GM18507 (cell line): Measurements from ENCODE around the gene PPARG.

Experiments
- DNase-seq: peaks from one replicate; pipeline ENCODE4 v3.0.0; 2011; ENCODE audit warnings: low read depth; ENCODE audit not compliant: insufficient read length; ENCODE audit errors: extremely low spot score
- FAIRE-seq: peaks from 2 replicates; lab custom pipeline; 2011; peaks lifted over from hg19 to GRCh38; lab: Jason Lieb, UNC

The PPARG gene

DNA sequence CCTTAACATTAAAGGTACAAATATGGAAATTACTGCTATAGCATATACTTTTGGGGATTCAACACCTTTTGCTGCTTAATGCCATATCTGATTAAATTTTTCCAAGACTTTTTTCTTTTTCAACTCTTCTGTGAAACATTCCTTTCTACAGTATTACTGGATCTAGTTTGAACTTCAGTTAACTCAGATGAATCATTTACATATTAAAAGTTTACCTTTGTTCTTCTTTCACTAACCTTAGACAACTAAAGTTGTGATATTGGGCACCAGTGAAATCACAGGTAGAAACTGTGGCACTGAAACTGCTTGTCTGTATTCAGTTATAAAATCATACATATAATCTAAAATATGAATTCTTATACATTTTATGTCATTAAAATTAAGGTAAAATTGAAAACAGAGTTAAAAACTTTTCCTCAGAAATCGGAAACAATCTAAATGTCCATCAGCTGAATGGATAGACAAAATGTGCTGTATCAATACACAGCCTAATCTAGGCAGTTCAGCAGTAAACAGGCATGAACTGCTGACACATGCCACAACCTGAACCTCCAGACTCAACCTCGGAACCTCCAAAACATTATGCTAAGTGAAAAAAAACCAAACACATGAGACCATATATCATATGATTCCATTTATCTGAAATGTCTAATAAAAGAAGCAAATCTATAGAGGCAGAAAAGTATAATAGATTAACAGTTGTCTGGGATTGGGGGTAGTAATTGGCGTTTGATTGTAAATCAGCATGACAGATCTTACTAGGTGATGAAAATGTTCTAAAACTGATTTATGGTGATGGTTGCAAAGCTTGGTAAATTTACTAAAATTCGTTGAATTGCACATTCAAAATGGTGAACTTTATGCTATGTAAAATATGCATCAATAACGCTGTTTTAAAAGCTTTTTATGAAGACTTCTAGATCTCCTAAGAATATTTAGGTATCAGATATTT, 50.0 kb downstream of the PPARG start:
- no peak for FAIRE-seq
- DNase-seq, result no peak

DNA sequence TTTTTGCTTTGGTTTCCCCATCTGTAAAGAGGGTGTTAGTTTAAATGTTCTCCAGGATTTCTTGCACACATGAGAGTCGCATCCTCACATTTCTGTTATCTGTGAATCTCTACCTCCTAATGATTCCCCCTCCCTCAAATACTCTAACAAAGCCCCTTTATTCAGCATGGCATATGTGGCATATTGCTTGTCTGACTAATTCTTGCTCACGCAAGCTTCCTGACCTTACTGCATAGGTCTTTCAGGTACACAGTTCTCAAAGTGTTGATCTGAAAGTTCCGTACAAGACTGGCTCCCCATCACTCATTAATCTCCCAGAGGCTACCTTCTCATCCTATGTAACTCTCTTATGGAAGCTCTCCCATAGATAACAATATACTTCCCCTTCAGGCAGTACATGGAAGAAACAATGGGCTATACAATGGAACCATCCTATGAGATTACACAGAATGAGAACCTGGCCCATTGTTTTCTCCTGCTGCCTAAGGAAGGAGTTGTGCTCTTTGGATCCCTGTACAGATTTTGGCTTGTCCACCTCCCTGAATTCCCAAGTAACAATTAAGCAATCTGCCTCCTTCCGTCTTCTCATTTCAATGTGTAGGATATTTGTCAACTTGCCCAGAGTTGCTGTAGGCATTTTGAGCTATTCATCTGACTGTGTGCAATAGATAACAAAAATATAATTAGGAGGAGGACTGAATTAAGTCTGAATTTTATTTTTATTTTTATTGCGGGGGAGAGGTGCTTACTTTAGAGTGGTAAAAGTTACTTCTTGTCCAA, 51.0 kb downstream of the PPARG start:
- FAIRE-seq (no peak), DNase-seq (no peak)

DNA sequence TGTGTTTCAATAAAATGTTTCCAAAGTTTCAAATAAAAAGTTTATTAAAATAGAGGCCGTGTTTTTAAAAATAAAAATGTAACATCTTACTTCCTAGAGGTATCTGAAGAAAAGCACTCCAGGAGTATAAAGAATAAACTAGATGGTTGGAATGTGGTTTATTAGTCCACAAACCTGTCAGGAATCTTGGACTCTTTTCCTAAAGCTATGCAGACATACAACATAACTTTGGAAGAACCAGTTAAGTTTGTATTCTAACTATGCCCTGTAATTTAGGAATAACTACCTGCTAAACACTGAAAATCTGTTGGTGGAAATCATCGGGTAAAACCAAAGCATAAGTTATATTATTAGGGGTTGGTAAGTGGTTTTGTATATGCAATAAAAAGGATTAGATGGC, 51.6 kb downstream of the PPARG start:
- no peak for DNase-seq
- FAIRE-seq, result no peak

DNA sequence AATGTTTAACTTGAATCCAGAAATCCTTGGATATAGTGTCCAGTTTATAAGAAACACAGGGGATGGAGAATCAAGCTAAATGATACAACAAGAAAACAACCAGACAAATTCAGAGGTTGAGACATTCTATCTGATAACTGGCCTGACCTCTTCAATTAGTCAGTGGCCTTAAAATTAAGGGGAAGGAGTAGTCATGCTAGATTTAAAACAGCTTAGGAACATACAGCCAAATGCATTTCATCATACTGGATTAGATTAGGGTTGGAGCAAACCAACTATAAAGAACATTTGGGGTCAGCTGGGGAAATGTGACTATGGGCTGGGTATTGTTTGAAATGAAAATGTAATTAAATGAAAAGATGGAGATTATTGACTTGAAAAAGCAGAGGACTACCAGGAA, 53.3 kb downstream of the PPARG start:
- DNase-seq (no peak), FAIRE-seq (no peak)

DNA sequence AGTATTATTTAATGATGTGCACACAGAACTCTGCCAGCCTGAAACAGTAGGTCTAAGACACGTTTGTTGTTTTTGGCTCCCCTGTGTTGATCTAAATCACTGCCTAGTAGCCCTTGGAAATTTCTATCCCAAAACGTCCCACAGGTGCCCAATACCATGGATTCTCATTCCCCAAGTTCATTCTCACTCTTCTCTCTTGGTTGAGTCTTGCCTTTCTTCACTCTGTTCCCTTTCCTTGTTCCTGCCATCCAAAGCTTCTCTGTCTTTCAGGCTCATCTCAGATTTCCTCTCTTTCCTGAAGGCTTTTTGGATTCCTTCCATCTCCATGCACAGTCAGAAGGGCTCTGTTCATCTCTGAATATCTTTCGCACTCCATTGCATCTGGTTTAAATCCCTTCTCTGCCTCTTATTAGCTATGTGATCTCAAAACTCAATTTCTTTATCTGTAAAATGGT, 54.2 kb downstream of the PPARG start:
- no peak for DNase-seq
- FAIRE-seq, result no peak

DNA sequence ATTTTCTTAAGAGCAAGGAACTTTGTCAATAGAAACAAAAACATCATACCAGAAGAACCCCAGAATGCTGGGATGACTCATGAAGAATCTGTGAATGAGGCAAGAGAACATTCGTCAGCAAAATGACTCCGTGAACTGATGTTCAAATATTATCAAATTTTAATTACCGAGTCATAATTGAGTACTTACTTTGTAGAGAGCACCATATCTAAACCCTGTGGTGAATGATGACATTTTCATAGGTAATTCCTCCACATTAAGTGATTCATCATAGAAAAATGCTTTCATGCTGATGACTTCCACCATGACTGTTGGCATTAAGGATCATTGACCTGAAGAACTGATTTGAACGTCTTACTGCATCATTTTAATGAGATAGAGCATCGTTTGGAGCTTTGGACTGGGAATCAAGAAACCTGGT, 56.3 kb downstream of the PPARG start:
- DNase-seq (no peak), FAIRE-seq (no peak)

DNA sequence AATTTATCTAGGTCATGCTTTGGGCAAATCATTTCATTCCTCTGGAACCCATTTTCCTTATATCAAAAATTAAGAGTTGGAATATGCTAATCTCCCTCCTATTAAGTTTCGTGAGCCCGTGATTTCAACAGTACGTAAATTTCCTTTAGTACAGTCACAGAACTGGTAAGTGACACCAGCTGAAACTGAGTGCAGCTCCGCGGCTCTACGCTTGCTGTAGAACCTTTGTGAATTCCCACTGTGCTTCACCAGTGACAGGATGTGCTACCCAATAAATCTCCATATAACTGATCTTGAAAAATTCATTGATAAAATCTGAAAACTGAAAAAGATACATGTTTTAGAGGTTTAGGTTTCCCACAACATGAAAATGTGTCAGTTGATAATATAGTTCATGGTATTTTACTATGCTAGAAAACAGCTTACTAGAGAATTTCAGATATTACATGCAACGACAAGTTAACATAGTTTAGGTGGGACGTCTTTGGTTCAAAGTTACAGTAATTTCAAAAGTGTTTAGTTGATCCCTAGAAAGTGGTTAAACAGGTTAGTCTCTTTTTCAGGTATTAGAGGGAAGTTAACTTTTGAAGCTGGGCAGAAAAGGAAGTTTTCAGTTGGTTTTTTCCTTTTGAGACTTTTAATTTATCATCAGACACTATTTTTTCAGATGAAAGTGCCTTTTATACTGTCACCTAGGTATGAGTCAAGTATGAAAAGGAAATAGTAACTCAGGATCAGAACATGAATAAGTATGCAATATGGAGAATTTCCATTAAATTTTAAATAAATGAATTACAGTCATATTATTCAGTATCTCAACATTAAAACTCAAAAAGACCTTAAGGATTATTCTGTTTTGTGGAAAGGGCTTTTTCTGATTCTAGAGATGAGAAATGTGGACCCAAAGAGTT, 57.0 kb downstream of the PPARG start:
- FAIRE-seq, result no peak

DNA sequence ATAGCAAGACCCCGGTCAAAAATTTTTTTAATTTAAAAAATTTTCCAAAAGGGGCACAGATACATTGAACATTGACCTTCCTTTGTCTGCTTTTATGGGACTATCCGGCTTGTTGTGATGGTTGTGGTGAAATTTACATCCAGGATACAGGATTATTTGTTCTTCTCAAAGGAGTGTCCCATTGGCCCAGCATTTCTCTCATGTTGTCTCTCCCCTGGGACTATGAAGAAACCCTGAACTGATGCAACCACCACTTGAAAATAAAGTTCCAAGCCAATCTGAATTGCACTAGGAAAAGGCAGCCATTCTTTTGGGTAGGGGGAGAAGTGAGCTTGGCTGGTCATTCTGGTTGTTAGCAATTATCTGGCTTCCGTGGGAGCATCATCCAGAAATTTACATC, 58.4 kb downstream of the PPARG start:
- no peak for FAIRE-seq
- no peak for DNase-seq

More for the DNA sequence above, 57.0 kb downstream of the PPARG start:
- DNase-seq, result no peak

DNA sequence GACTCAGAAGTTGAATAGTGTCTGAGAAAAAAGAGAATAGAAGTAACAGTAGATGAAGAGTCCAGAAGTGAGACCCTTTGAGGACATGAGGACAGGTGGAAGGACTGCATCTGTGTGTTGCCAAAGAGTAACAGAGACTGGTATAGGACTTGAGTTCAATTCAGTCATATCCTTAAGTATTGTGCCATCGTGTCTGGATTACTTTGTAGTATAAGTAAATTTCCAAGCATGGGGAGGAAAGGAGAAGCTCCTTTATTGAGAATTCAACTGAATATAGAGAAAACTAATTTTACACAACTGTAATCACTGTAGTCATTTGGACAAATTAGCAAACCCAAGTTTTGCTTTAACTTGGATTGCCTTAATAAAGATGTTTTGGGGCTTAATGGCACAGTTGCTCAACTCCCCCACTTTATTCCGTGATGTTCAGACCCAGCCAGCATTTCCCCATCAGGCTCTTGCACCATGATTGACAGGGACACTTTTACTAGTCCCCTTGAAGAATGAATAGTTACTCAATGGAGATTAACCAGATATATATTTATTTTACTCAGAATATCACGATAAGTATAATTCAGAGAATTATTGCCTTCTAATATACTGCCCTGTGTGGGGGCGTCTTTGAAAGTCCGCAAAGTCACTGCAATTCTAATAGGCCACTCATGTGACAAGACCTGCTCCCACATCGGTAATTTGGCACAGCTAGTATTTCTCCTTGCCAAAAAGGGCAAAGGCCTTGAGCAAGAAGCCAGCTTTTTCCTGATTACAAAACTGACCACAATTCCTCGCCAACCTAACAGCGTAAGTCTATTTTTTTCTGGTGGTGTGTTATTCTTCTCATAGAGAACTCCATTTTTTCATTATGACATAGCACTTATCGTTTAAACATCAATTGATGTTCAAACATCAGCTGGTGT, 61.3 kb downstream of the PPARG start:
- DNase-seq (no peak), FAIRE-seq (no peak)

DNA sequence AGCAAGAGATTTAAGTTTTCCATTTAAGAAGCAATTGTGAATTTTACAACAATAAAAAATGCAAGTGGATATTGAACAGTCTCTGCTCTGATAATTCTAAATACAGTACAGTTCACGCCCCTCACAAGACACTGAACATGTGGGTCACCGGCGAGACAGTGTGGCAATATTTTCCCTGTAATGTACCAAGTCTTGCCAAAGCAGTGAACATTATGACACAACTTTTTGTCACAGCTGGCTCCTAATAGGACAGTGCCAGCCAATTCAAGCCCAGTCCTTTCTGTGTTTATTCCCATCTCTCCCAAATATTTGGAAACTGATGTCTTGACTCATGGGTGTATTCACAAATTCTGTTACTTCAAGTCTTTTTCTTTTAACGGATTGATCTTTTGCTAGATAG, 62.3 kb downstream of the PPARG start:
- FAIRE-seq, result no peak
- DNase-seq, result no peak

DNA sequence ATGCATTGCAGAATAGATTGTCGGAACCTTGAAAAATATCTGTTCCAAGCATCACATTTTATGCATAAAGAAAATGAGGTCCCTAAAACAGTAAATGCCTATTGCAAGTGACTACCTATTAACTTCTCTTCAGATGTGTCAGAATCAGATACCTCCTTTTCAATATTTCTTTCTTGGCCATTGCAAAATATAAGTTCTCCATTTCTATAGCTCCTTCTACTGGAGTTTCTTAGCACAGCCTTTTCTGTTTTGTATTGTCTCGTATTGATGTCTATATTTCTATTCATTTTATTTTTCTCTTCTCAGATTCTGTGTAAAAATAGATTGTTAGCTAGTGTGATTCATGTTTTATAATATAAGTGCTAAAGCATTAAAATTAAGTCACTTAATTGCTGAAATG, 63.4 kb downstream of the PPARG start:
- DNase-seq (no peak), FAIRE-seq (no peak)

DNA sequence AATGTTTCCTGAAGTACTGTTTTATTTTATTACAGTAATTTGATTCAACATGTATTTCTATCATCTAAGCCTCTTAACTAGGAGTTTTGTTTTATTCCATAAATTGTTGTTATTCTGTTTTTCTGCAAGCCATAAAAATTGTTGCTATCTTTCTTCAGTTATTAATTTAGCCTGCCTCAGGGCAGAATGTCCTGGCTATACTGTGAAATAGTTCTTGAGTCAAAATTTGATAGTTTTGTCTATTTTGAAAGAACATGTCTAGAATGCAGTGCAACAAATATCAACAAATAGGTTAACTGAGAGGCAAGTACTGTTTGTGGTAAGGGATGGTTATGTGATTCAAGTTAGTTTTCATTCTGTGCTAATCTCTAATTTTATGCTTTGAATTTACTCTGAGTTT, 63.9 kb downstream of the PPARG start:
- FAIRE-seq, result no peak

DNA sequence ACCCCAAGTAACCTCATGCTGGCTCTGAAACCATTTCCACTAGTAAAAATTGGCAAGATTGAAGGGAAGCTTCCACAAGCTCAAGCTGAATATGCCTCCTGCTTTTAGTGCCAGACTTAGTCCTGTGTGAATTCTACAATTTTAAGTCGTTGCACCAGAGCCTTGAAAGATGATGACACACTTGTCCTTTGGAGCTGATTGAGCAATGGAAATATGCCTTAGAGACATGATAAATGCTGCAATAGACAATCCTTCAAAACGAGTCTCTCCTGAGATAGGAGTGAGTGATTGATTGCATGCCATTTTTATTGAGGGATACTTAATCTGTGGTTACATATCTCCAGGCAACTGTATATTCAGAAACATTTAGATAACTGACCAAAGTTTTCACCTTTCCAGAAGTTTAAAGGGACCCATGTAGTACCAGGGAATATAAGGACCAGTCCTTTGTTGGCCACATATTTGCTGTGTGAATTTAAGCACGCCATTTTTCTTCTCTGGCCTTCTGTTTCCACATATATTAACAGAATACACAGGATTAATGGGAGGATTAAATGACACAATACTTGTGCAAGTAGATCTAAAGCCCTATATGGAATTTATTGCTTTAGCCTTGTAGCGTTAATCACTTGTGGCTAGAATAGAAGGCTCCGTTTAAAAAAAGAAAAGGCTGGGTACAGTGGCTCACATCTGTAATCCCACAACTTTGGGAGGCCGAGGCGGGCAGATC, 65.1 kb downstream of the PPARG start:
- FAIRE-seq (no peak), DNase-seq (no peak)

More for the DNA sequence above, 63.9 kb downstream of the PPARG start:
- DNase-seq, result no peak

DNA sequence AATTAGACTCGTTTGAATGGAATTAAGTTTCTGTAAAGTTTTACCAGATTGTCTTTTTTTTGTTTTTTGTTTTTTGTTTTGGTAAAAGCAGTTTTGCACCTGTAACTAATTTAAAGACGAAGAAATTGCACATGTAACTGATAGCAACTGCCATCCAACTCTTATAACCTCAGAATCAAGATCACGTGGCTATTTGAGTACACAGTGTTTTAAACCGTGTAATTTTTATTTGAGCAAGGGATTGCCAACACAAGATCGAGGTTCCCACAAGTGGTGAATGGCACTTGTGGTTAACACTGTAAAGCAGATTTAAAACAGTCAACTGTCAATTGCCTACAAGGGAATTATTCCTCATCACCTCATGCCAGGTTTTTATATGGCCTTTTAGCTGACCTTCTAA, 67.3 kb downstream of the PPARG start:
- DNase-seq (no peak), FAIRE-seq (no peak)

DNA sequence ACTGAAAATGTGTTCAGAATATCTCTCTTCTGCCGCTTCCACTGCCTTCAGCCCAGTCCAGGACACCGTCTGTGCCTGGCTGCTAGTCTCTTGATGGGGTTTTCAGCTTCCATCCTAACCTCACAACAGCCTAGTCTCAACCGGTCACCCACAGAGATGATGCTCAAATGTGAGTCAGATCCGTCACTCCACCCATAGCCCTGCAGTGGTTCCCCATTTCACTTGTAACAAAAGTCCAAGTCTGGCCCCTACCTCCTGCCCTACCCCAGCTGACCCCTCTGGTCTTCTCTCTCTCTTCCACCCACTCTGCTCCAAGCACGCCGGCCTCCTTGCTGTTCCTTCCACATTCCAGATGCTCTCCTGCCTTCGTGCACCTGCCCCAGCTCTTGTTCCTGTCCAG, 68.1 kb downstream of the PPARG start:
- FAIRE-seq, result no peak
- DNase-seq, result no peak

DNA sequence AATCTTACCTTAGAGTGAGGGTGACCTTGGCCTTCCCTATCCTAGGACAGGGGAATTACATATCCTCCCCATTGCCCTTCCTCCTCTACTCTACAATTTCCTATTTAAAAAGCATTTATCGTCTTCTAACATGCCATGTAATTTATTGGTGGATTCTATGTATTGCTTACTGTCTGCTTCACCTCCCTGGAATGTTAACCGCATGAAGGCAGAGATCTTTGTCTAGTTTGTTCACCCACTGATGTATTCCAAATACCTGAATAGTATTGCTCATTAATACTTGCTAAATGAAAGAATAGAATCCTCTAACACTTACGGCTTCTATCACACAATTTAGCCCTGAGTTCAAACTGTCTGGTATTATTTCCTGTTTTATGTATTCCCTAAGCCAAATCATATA, 68.6 kb downstream of the PPARG start:
- FAIRE-seq (no peak), DNase-seq (no peak)

DNA sequence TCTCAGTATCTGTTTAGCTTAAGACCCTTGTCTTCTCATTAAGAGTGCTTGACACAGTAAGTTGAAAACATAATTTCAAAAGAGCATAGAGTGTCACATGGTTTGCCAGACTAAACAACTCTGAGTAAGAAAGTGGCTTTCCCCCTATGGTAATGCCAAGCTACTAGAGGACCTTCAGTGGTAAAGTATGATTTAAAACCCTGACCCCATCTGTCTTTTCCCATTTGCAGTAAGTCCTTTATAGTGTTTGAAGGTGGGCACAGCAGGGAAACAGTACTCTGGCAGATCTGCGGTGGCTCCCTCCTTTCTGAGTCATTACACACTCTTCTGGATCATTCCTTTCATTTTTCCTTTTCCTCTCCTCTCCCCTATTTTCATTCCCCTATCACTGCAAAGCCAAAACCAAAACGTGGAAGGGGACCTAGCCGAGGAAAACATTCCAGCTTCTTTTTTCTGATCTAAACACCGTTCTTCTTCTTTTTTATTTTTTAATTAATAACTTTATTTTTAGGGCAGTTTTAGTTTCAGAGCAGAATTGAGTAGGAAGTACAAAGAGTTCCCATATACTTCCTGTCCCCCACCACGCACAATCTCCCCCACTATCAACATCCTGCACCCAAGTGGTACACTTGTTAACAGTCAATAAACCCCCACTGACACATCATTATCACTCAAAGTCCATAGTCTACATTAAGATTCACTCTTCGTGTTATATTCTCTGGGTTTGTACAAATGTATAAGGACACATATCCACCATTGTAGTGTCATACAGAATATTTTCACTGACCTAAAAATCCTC, 74.7 kb downstream of the PPARG start:
- FAIRE-seq, result no peak
- no peak for DNase-seq
